ENCODE data around the gene TRIM31. TPM values are rescaled to one million over a fixed set of nuclear protein-coding genes. Genes with fewer than 3 reads are reported as not detected.

Gene TRIM31
- total RNA-seq, 1 experiment from 2014 or later, result not detected

DNA sequence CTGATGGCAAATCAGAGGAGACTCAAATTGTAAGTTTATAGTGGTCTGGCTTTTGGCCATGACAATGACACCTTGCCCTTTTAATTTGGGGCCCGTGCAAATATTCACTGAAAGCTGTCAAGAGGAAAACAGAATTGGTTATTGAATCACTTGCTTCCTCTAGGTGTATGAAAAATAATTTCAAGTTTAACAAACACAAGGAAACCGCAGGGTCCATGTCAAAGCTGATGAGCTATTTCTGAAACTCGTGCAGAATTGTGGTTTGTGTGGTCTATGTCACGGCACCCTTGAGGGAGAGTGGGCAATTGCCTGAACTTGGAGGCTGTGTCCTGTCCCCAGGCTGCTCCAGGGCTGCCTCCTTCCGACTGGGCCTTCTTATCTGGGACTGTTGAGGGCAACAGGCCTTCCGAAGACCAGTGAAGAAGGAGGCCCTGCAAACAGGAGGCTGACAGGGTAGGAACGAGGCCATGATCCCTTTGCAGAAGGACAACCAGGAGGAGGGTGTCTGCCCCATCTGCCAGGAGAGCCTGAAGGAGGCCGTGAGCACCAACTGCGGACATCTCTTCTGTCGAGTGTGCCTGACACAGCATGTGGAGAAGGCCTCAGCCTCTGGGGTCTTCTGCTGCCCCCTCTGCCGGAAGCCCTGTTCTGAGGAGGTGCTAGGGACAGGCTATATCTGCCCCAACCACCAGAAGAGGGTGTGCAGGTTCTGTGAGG, 23.8 kb upstream of the TRIM31 start:
- Histone ChIP-seq H4K5ac (ENCODE audit: insufficient read length, low read depth, low read length) (no peak overlapping the region), H3K23me2 (ENCODE audit: insufficient read length, low read depth, low read length, poor library complexity, severe bottlenecking) (no peaks in the 10 kb centered on the region), H3K4me1 (ENCODE audit: insufficient read depth, low read length) (no peaks in the 10 kb centered on the region), H3K18ac (ENCODE audit: insufficient read length, low read depth, low read length) (no peak overlapping the region), H3K4ac (ENCODE audit: low read depth, low read length) (no peak overlapping the region), H3K9me3 (ENCODE audit: control insufficient read depth, low read depth, low read length) (no peaks in the 10 kb centered on the region), H3K14ac (ENCODE audit: insufficient read depth, low read length) (no peak overlapping the region), H3K23ac (ENCODE audit: insufficient read length, low read depth, low read length) (no peak overlapping the region), H2BK120ac (ENCODE audit: low read depth, low read length, poor library complexity, severe bottlenecking) (no peak overlapping the region), H2BK15ac (ENCODE audit: low read depth, low read length) (no peak overlapping the region), H4K91ac (ENCODE audit: insufficient read length, low read depth, low read length) (no peak overlapping the region), H4K20me1 (ENCODE audit: control insufficient read depth, insufficient read depth, insufficient read length) (no peaks in the 10 kb centered on the region), H2BK5ac (ENCODE audit: insufficient read length, low read length) (no peak overlapping the region), H3K9ac (ENCODE audit: extremely low read depth, insufficient read length, low read length) (no peak overlapping the region), H2AFZ (ENCODE audit: low read length) (no peak overlapping the region), H3T11ph (ENCODE audit: low read length) (no peak overlapping the region), H3K79me2 (ENCODE audit: insufficient read depth, low read length) (no peaks in the 10 kb centered on the region), H2AK5ac (ENCODE audit: insufficient read length, low read length) (no peak overlapping the region), H3K79me1 (ENCODE audit: insufficient read depth, low read depth, low read length, poor library complexity, severe bottlenecking) (no peaks in the 10 kb centered on the region), H3K4me2 (ENCODE audit: insufficient read depth, insufficient read length, low read length) (no peak overlapping the region), H3K56ac (ENCODE audit: insufficient read length, low read depth, low read length) (no peak overlapping the region), H3K27me3 (ENCODE audit: insufficient read depth, low read length) (no peaks in the 10 kb centered on the region), H4K8ac (replicated peaks; ENCODE audit: insufficient read length, low read depth, low read length) (no peak overlapping the region), H3K27ac (ENCODE audit: insufficient read length, low read depth, low read length) (no peak overlapping the region), H2BK12ac (ENCODE audit: insufficient read length, low read depth, low read length) (no peak overlapping the region), H2BK20ac (ENCODE audit: low read depth, low read length, poor library complexity, severe bottlenecking) (no peak overlapping the region)
- no peaks in the 10 kb centered on the region for H3K4me1 Mint-ChIP-seq
- WGBS (ENCODE audit: extremely low coverage, insufficient read length, low lambda C conversion rate), result no CpG with 5 or more reads among the region's 11 CpGs
- no peaks in the 10 kb centered on the region for H3K36me3 Mint-ChIP-seq (ENCODE audit: insufficient read depth in 1 of 3, low read depth in 3 of 3)
- H3K9me3 Mint-ChIP-seq, result no peaks in the 10 kb centered on the region
- H3K4me3 Mint-ChIP-seq, result no peak overlapping the region
- H3K27me3 Mint-ChIP-seq (ENCODE audit: low read depth), result peaks cover 55% of the 10 kb centered on the region
- no peak for DNase-seq
- no peak overlapping the region for H3K27ac Mint-ChIP-seq
- TF ChIP-seq CTCF (conservative IDR thresholded peaks at IDR 0.05), result no peak
